Neutrophil (primary cell): ENCODE results near the gene TMEM220.

Source experiments
- H3K27ac ChIP-seq: fragments of 200-600 bp; sonication (generic); 2 replicates; pipeline ENCODE4 v1.5.1; 2016; ENCODE audit warnings: mild to moderate bottlenecking, moderate library complexity
- H3K27me3 ChIP-seq: fragments of 200-600 bp; sonication (generic); 2 replicates; pipeline ENCODE4 v1.6.0; 2016; ENCODE audit warnings: mild to moderate bottlenecking
- H3K36me3 ChIP-seq: fragments of 200-600 bp; sonication (generic); 2 replicates; pipeline ENCODE4 v1.5.1; 2017
- H3K4me1 ChIP-seq, 2 experiments: fragments of 200-600 bp in 1 of 2; sonication (generic) in 1 of 2; 1 replicate in 1 of 2; 2 replicates in 1 of 2; pipeline versions ENCODE4 v1.5.1 to v1.6.1; 2013 to 2016; ENCODE audit warnings: low read depth in 1 of 2, low read length in 1 of 2, mild to moderate bottlenecking in 1 of 2, moderate library complexity in 1 of 2; ENCODE audit not compliant: control insufficient read depth in 1 of 2, insufficient read depth in 1 of 2
- H3K4me3 ChIP-seq, 2 experiments: fragments of 200-600 bp in 1 of 2; sonication (generic) in 1 of 2; 1 replicate in 1 of 2; 2 replicates in 1 of 2; pipeline ENCODE4 v1.5.1; 2013 to 2016; ENCODE audit warnings: low read depth in 1 of 2, low read length in 1 of 2, mild to moderate bottlenecking in 1 of 2, moderate library complexity in 1 of 2
- H3K9me3 ChIP-seq: fragments of 200-600 bp; sonication (generic); 2 replicates; pipeline ENCODE4 v1.5.1; 2016
- CTCF ChIP-seq: fragments of 200-600 bp; sonication (generic); IDR thresholded peaks from 2 replicates; pipeline ENCODE4 v1.5.1; 2016; ENCODE audit warnings: antibody characterized with exemption

Gene TMEM220

GRCh38 chr17:10729334-10730193 lies at the start of gene TMEM220:
Gene TMEM220, minus strand, starts transcription at chr17:10730023. Its CDS starts 172 bp downstream, at chr17:10729851.
- no peaks in the 10 kb centered on the region for H3K9me3 ChIP-seq
- no peaks in the 10 kb centered on the region for H3K36me3 ChIP-seq
- no peak for TF ChIP-seq CTCF
- no peak within 1 kb of the TSS for H3K27ac ChIP-seq
- peak within 1 kb of the TSS; percentile 56 to 68 for H3K4me3 ChIP-seq
- H3K27me3 ChIP-seq: peaks cover 15% of the 10 kb centered on the region
- peaks cover 13 to 16% of the 10 kb centered on the region in 2 experiments for H3K4me1 ChIP-seq

GRCh38 chr17:10779609-10780008 lies 49.8 kb upstream of the TMEM220 start:
- H3K36me3 ChIP-seq: no peaks in the 10 kb centered on the region
- H3K27ac ChIP-seq: no peak overlapping the region
- H3K4me1 ChIP-seq: no peaks in the 10 kb centered on the region
- H3K9me3 ChIP-seq: no peaks in the 10 kb centered on the region
- H3K4me3 ChIP-seq: no peak overlapping the region
- TF ChIP-seq CTCF: no peak
- H3K27me3 ChIP-seq: no peaks in the 10 kb centered on the region

- no peak overlapping the region for H3K4me3 ChIP-seq
- no peaks in the 10 kb centered on the region for H3K36me3 ChIP-seq
- H3K27me3 ChIP-seq: no peaks in the 10 kb centered on the region
- TF ChIP-seq CTCF: no peak
- H3K4me1 ChIP-seq: no peaks in the 10 kb centered on the region
- H3K27ac ChIP-seq: no peak overlapping the region
- no peaks in the 10 kb centered on the region for H3K9me3 ChIP-seq
These were observed 48.1 kb upstream of the TMEM220 start for GRCh38 chr17:10777890-10778289.

- no peaks in the 10 kb centered on the region for H3K4me1 ChIP-seq
- H3K27ac ChIP-seq: no peak overlapping the region
- no peaks in the 10 kb centered on the region for H3K27me3 ChIP-seq
- no peak for TF ChIP-seq CTCF
- no peaks in the 10 kb centered on the region for H3K36me3 ChIP-seq
- no peaks in the 10 kb centered on the region for H3K9me3 ChIP-seq
- no peak overlapping the region for H3K4me3 ChIP-seq
These were observed 47.4 kb upstream of the TMEM220 start for GRCh38 chr17:10777131-10777807.

GRCh38 chr17:10776381-10776780 lies 46.6 kb upstream of the TMEM220 start:
- Histone ChIP-seq H3K36me3 (no peaks in the 10 kb centered on the region), H3K4me1 (no peaks in the 10 kb centered on the region)
- TF ChIP-seq CTCF: no peak

More at GRCh38 chr17:10776381-10776780, 46.6 kb upstream of the TMEM220 start:
- H3K27ac ChIP-seq: no peak overlapping the region
- H3K27me3 ChIP-seq: no peaks in the 10 kb centered on the region
- H3K4me3 ChIP-seq: no peak overlapping the region
- no peaks in the 10 kb centered on the region for H3K9me3 ChIP-seq
